H1 (cell line): ENCODE measurements around the gene ARL10. TPM values are rescaled to one million over a fixed set of nuclear protein-coding genes. Genes with fewer than 3 reads are reported as not detected.
A peak's percentile ranks its signal among the peaks of the same experiment; 100 is the strongest.

Experiments used
- CTCF ChIA-PET: fragments of 300-600 bp; sonication (Branson Sonifier 250); formaldehyde crosslinking; loops from one replicate; lab custom pipeline; 2021; ENCODE audit not compliant: partially characterized antibody; lab: Charles Lee
- POLR2A ChIA-PET: fragments of 300-600 bp; sonication (Branson Sonifier 250); formaldehyde crosslinking; loops from one replicate; lab custom pipeline; 2021; ENCODE audit warnings: inconsistent platforms; ENCODE audit not compliant: partially characterized antibody; lab: Charles Lee
- DNase-seq, 2 experiments: peaks; one replicate each; pipeline versions ENCODE4 v3.0.0 to v3.0.0-alpha.2; 2010 to 2022; ENCODE audit warnings: low spot score in 2 of 2, low read depth in 1 of 2, mixed read lengths in 1 of 2
- FAIRE-seq: peaks from 2 replicates; lab custom pipeline; 2011; peaks lifted over from hg19 to GRCh38; lab: Jason Lieb, UNC
- H2AFZ ChIP-seq: 2 replicates; pipeline ENCODE4 v1.8.1; 2012; ENCODE audit warnings: low read length, inconsistent platforms
- H2AK5ac ChIP-seq: 2 replicates; pipeline ENCODE4 v1.6.1; 2013; ENCODE audit warnings: low read depth, low read length
- H2BK120ac ChIP-seq: replicated peaks from 2 replicates; pipeline ENCODE3; 2013; ENCODE audit warnings: low read depth, low read length, inconsistent platforms
- H2BK12ac ChIP-seq: 2 replicates; pipeline ENCODE4 v1.6.1; 2013; ENCODE audit warnings: low read depth, low read length
- H2BK15ac ChIP-seq: 2 replicates; pipeline ENCODE4 v1.6.1; 2013; ENCODE audit warnings: low read length
- H2BK20ac ChIP-seq: 2 replicates; pipeline ENCODE4 v1.6.1; 2013; ENCODE audit warnings: low read length
- H2BK5ac ChIP-seq: 2 replicates; pipeline ENCODE4 v1.6.1; 2013; ENCODE audit warnings: low read depth, low read length
- H3K14ac ChIP-seq: 2 replicates; pipeline ENCODE4 v1.6.1; 2013; ENCODE audit warnings: inconsistent platforms; ENCODE audit not compliant: insufficient read length
- H3K18ac ChIP-seq: 2 replicates; pipeline ENCODE4 v1.6.1; 2013; ENCODE audit warnings: low read length; ENCODE audit errors: extremely low read depth
- H3K23ac ChIP-seq: 2 replicates; pipeline ENCODE4 v1.6.1; 2013; ENCODE audit warnings: inconsistent platforms; ENCODE audit not compliant: insufficient read length
- H3K23me2 ChIP-seq: 2 replicates; pipeline ENCODE4 v1.6.1; 2013; ENCODE audit warnings: low read depth, low read length
- H3K27ac ChIP-seq: 2 replicates; pipeline ENCODE4 v1.6.1; 2011; ENCODE audit warnings: low read depth, low read length, inconsistent platforms
- H3K27me3 ChIP-seq, 4 experiments: replicated peaks in 1 of 4; 1 replicate in 1 of 4; 2 replicates in 3 of 4; pipeline versions ENCODE4 v1.6.1 to v1.8.1; 2011 to 2013; ENCODE audit warnings: low read length in 3 of 4, mild to moderate bottlenecking in 3 of 4, inconsistent platforms in 2 of 4, mixed read lengths in 2 of 4, moderate library complexity in 1 of 4; ENCODE audit not compliant: control insufficient read depth in 3 of 4, insufficient read depth in 3 of 4; ENCODE audit errors: extremely low read depth in 1 of 4
- H3K36me3 ChIP-seq, 4 experiments: 2 replicates each; pipeline versions ENCODE4 v1.6.1 to v1.8.1; 2011 to 2013; ENCODE audit warnings: mild to moderate bottlenecking in 4 of 4, low read length in 3 of 4, moderate library complexity in 2 of 4, control low read depth in 1 of 4, inconsistent platforms in 1 of 4; ENCODE audit not compliant: insufficient read depth in 4 of 4, control insufficient read depth in 2 of 4
- H3K4ac ChIP-seq: replicated peaks from 2 replicates; pipeline ENCODE3; 2013; ENCODE audit warnings: low read length, low read depth, mixed read lengths, inconsistent platforms; ENCODE audit not compliant: insufficient read length
- H3K4me1 ChIP-seq, 4 experiments: replicated peaks in 1 of 4; 1 replicate in 1 of 4; 2 replicates in 3 of 4; pipeline versions ENCODE4 v1.6.1 to v1.8.1; 2011 to 2013; ENCODE audit warnings: low read length in 3 of 4, inconsistent platforms in 2 of 4, mixed read lengths in 1 of 4; ENCODE audit not compliant: insufficient read depth in 4 of 4, control insufficient read depth in 3 of 4
- H3K4me2 ChIP-seq, 2 experiments: 2 replicates each; pipeline versions ENCODE4 v1.6.1 to v1.8.1; 2011 to 2013; ENCODE audit warnings: low read depth in 2 of 2, low read length in 2 of 2, control low read depth in 1 of 2, inconsistent platforms in 1 of 2, mild to moderate bottlenecking in 1 of 2; ENCODE audit not compliant: insufficient read depth in 1 of 2
- H3K4me3 ChIP-seq, 4 experiments: fragments of 200-600, 300-600 bp in 1 of 4; sonication (generic), shearing (Covaris generic), sonication (Bioruptor Twin) in 1 of 4; 2 replicates each; pipeline versions ENCODE4 v1.5.1 to v1.8.1; 2011 to 2016; ENCODE audit warnings: low read length in 4 of 4, low read depth in 3 of 4, control low read depth in 2 of 4, inconsistent platforms in 2 of 4, mild to moderate bottlenecking in 2 of 4, mixed read lengths in 1 of 4, moderate library complexity in 1 of 4; ENCODE audit not compliant: insufficient read depth in 2 of 4; ENCODE audit errors: extremely low read depth in 1 of 4
- H3K56ac ChIP-seq: replicated peaks from 2 replicates; pipeline ENCODE3; 2013; ENCODE audit warnings: low read depth, mild to moderate bottlenecking, mixed read lengths, low read length, inconsistent platforms; ENCODE audit not compliant: insufficient read length
- H3K79me1 ChIP-seq: 2 replicates; pipeline ENCODE4 v1.6.1; 2013; ENCODE audit warnings: low read depth, low read length, control low read depth
- H3K79me2 ChIP-seq, 2 experiments: 2 replicates each; pipeline versions ENCODE4 v1.6.1 to v1.8.1; 2012 to 2013; ENCODE audit warnings: low read length in 2 of 2, mild to moderate bottlenecking in 2 of 2, inconsistent platforms in 1 of 2; ENCODE audit not compliant: insufficient read depth in 2 of 2, control insufficient read depth in 1 of 2
- H3K9ac ChIP-seq, 4 experiments: replicated peaks in 1 of 4; 1 replicate in 1 of 4; 2 replicates in 3 of 4; pipeline versions ENCODE4 v1.6.1 to v1.8.1; 2011 to 2013; ENCODE audit warnings: low read depth in 3 of 4, low read length in 3 of 4, control low read depth in 2 of 4, mild to moderate bottlenecking in 2 of 4, moderate library complexity in 2 of 4, inconsistent platforms in 1 of 4; ENCODE audit errors: extremely low read depth in 1 of 4
- H3K9me3 ChIP-seq, 2 experiments: 2 replicates each; pipeline versions ENCODE4 v1.6.1 to v1.8.1; 2012 to 2013; ENCODE audit warnings: mild to moderate bottlenecking in 2 of 2, moderate library complexity in 2 of 2, control low read depth in 1 of 2, inconsistent platforms in 1 of 2, low read depth in 1 of 2, low read length in 1 of 2, mixed read lengths in 1 of 2; ENCODE audit not compliant: insufficient read depth in 2 of 2
- H4K20me1 ChIP-seq, 2 experiments: replicated peaks in 1 of 2; 2 replicates each; pipeline versions ENCODE3 to v1.8.1; 2011 to 2013; ENCODE audit warnings: inconsistent platforms in 2 of 2, low read length in 2 of 2, mild to moderate bottlenecking in 1 of 2; ENCODE audit not compliant: insufficient read depth in 2 of 2, control insufficient read depth in 1 of 2
- H4K5ac ChIP-seq: 2 replicates; pipeline ENCODE4 v1.6.1; 2013; ENCODE audit warnings: low read length, low read depth, mixed read lengths, inconsistent platforms; ENCODE audit not compliant: insufficient read length
- H4K8ac ChIP-seq: 2 replicates; pipeline ENCODE4 v1.8.0; 2013; ENCODE audit warnings: mild to moderate bottlenecking, moderate library complexity, low read length, inconsistent platforms; ENCODE audit not compliant: insufficient read depth; ENCODE audit errors: extremely low read depth
- H4K91ac ChIP-seq: replicated peaks from 2 replicates; pipeline ENCODE3; 2013; ENCODE audit warnings: low read length, mixed read lengths, inconsistent platforms; ENCODE audit not compliant: insufficient read length
- CREB1 ChIP-seq: IDR thresholded peaks from 2 replicates; pipeline ENCODE4 v1.6.1; 2012; ENCODE audit warnings: inconsistent platforms
- CTBP2 ChIP-seq: IDR thresholded peaks from 2 replicates; pipeline ENCODE4 v1.7.0; 2011; ENCODE audit warnings: borderline replicate concordance, mild to moderate bottlenecking, moderate library complexity, mixed read lengths, low read length; ENCODE audit not compliant: insufficient read depth, insufficient read length
- CTCF ChIP-seq, 3 experiments: IDR thresholded peaks; 1 replicate in 2 of 3; 2 replicates in 1 of 3; pipeline versions ENCODE4 v1.5.1 to v1.6.1; 2011; ENCODE audit warnings: low read length in 3 of 3, mild to moderate bottlenecking in 3 of 3, inconsistent platforms in 2 of 3, low read depth in 1 of 3, moderate library complexity in 1 of 3; ENCODE audit not compliant: insufficient read depth in 1 of 3; ENCODE audit errors: control extremely low read depth in 1 of 3
- JUN ChIP-seq: IDR thresholded peaks from 2 replicates; pipeline ENCODE4 v1.6.1; 2011; ENCODE audit warnings: low read depth, mild to moderate bottlenecking, improper control_type of control experiment, low read length
- RAD21 ChIP-seq, 2 experiments: IDR thresholded peaks in 1 of 2; conservative IDR thresholded peaks in 1 of 2; 2 replicates each; pipeline ENCODE4 v1.6.1; 2011; ENCODE audit warnings: low read depth in 2 of 2, low read length in 2 of 2, improper control_type of control experiment in 1 of 2, inconsistent platforms in 1 of 2, mild to moderate bottlenecking in 1 of 2, moderate library complexity in 1 of 2
- SIN3A ChIP-seq, 2 experiments: IDR thresholded peaks in 1 of 2; conservative IDR thresholded peaks in 1 of 2; 2 replicates each; pipeline ENCODE4 v1.6.1; 2011 to 2012; ENCODE audit warnings: low read length in 2 of 2, improper control_type of control experiment in 1 of 2, low read depth in 1 of 2, mild to moderate bottlenecking in 1 of 2
- YY1 ChIP-seq: IDR thresholded peaks from 2 replicates; pipeline ENCODE4 v1.6.1; 2011; ENCODE audit warnings: low read depth, mild to moderate bottlenecking, low read length
- WGBS, 2 experiments: shearing (Covaris generic) in 1 of 2; methylation state at CpG; one replicate each; pipeline versions ENCODE4 v1.1.6 to v1.1.7; 2013 to 2015; ENCODE audit warnings: low lambda C conversion rate in 2 of 2, mixed read lengths in 2 of 2, inconsistent platforms in 1 of 2, low coverage in 1 of 2, missing lambda C conversion rate in 1 of 2; ENCODE audit not compliant: insufficient replicate concordance in 2 of 2, insufficient coverage in 1 of 2, insufficient read length in 1 of 2; ENCODE audit errors: extremely low coverage in 1 of 2, missing lambda C conversion rate in 1 of 2; 5-methylcytosine and 5-hydroxymethylcytosine counted together
- polyA plus RNA-seq, 7 experiments: library from polyadenylated mRNA; depleted of rRNA in 3 of 7; stranded (reverse) in 5 of 7; unstranded in 2 of 7; fragments of >200 nt in 5 of 7; fragments of 200-250 nt in 2 of 7; gene quantifications; 1 replicate in 5 of 7; 2 replicates in 1 of 7; 4 replicates in 1 of 7; pipeline versions ENCODE4 v1.2.1 to v1.2.3, GENCODE V29; 2011 to 2013; ENCODE audit warnings: missing spikeins in 2 of 7, mixed read lengths in 2 of 7
- total RNA-seq: library from RNA; stranded (reverse); fragmentation: NEBNext Ultra II Directional; extraction: Animal tissue kit (Norgen Biotek cat#: 25700); gene quantifications from 2 replicates; pipeline ENCODE4 v1.2.1, GENCODE V29; 2021

Gene ARL10
- total and polyA plus RNA-seq, 2 of the 8 experiments (the other 6 are each of a cell fraction or from before 2014, with no cell fraction given) = 3.1 to 7.4 TPM

GRCh38 chr5:176405656-176406435 is 40.6 kb downstream of the ARL10 start:
- Histone ChIP-seq H3K27ac (no peak overlapping the region), H2BK15ac (no peak overlapping the region), H2AK5ac (no peak overlapping the region), H3K4me2 (no peak overlapping the region), H3K23me2 (no peaks in the 10 kb centered on the region), H3K79me1 (no peaks in the 10 kb centered on the region), H3K79me2 (no peaks in the 10 kb centered on the region), H2AFZ (no peak overlapping the region), H3K4me3 (no peak overlapping the region), H4K91ac (no peak overlapping the region), H3K56ac (no peak overlapping the region), H3K9me3 (no peaks in the 10 kb centered on the region), H3K18ac (no peak overlapping the region), H4K5ac (no peak overlapping the region), H3K36me3 (0 out of 8 replicates have a peak, but pooled peaks cover 0 to 2% (median 0%) of the 10 kb centered on the region in 4 experiments), H3K14ac (no peak overlapping the region), H3K23ac (no peak overlapping the region), H2BK12ac (no peak overlapping the region), H3K9ac (no peak overlapping the region), H4K20me1 (no peaks in the 10 kb centered on the region), H2BK120ac (no peak overlapping the region), H2BK20ac (no peak overlapping the region), H4K8ac (no peak overlapping the region; the same call in none of the 2 replicates), H3K4me1 (no peaks in the 10 kb centered on the region; a peak in 1 of 7 replicates), H2BK5ac (no peak overlapping the region; the same call in 1 of the 2 replicates), H3K27me3 (no peaks in the 10 kb centered on the region), H3K4ac (no peak overlapping the region)
- FAIRE-seq (peak; percentile 65), DNase-seq (peak in 1 of 2 experiments; percentile 53)
- ChIA-PET POLR2A (interaction anchor here (1.1 to 7.7 kb wide), 5 partner anchors 9 to 133 kb away, joined by 3 to 57 read pairs (median 5); partner anchors contain the start of genes CLTB, HIGD2A, NOP16 and RNF44), CTCF (interaction anchor here (0.6 to 6.4 kb wide), 22 partner anchors 11 to 215 kb away, joined by 3 to 83 read pairs (median 4); partner anchors contain the start of genes CLTB, FAF2 and KIAA1191)
- 75% methylated on average over 20 of the region's 20 CpGs; no CpG with 5 or more reads in 1 of the 2 experiments for WGBS, 2 experiments
- TF ChIP-seq JUN (no peak), RAD21 (IDR thresholded peaks at IDR 0.05 in 1 of 2, conservative IDR thresholded peaks at IDR 0.05 in 1 of 2; ENCODE audit: low read depth in 2 of 2, low read length in 2 of 2) (peak; percentile 57 to 70), CREB1 (0 out of 2 replicates have a peak, but pooled peaks have one; percentile 28), YY1 (peak; percentile 78; the same call in 1 of the 2 replicates), SIN3A (conservative IDR thresholded peaks at IDR 0.05 in 1 of 2, IDR thresholded peaks at IDR 0.05 in 1 of 2; ENCODE audit: low read depth in 1 of 2, low read length in 2 of 2) (0 out of 4 replicates have a peak, but pooled peaks of 1 of the 2 experiments have one; percentile 48), CTCF (IDR thresholded peaks at IDR 0.05; ENCODE audit: control extremely low read depth in 1 of 3, insufficient read depth in 1 of 3, low read depth in 1 of 3, low read length in 3 of 3) (peak; percentile 77 to 90 (median 90)), CTBP2 (no peak)
